Stomach (tissue), 9 donors: ENCODE measurements around the gene MAP3K14. TPM values are rescaled to one million over a fixed set of nuclear protein-coding genes. Genes with fewer than 3 reads are reported as not detected.

Source experiments
- DNase-seq, 2 donors: peaks; one replicate each; pipeline versions ENCODE4 v3.0.0 to v3.0.0-alpha.2; 2013 to 2019
- H3K27ac ChIP-seq, 5 donors: fragments of 200-600 bp in 4 of 5; sonication (generic) in 4 of 5; one replicate each; pipeline ENCODE4 v1.5.1; 2013 to 2019; ENCODE audit warnings: mild to moderate bottlenecking in 1 of 5, moderate library complexity in 1 of 5
- H3K27me3 ChIP-seq, 3 donors: fragments of 200-600 bp; sonication (generic); one replicate each; pipeline ENCODE4 v1.5.1; 2017 to 2019; ENCODE audit warnings: mixed run types in 1 of 3
- H3K36me3 ChIP-seq, 4 donors: fragments of 200-600 bp; sonication (generic); 1 replicate in 3 of 4; 2 replicates in 1 of 4; pipeline ENCODE4 v1.5.1; 2016 to 2019
- H3K4me1 ChIP-seq, 4 donors: fragments of 200-600 bp; sonication (generic); one replicate each; pipeline ENCODE4 v1.5.1; 2016 to 2019
- H3K4me3 ChIP-seq, 4 donors: fragments of 200-600 bp; sonication (generic) in 3 of 4; one replicate each; pipeline ENCODE4 v1.5.1; 2016 to 2019; ENCODE audit warnings: mild to moderate bottlenecking in 1 of 4
- H3K9me3 ChIP-seq, 4 donors: fragments of 200-600 bp; sonication (generic); one replicate each; pipeline ENCODE4 v1.5.1; 2016 to 2019
- EP300 ChIP-seq: sonication (generic); formaldehyde crosslinking; IDR thresholded peaks from one replicate; pipeline ENCODE4 v1.6.1; 2017; ENCODE audit warnings: antibody characterized with exemption
- POLR2A ChIP-seq, 4 donors: fragments of 450-650 bp; IDR thresholded peaks; one replicate each; pipeline ENCODE4 v1.6.1; 2016; ENCODE audit warnings: antibody characterized with exemption in 4 of 4, control low read depth in 2 of 4, mild to moderate bottlenecking in 1 of 4, moderate library complexity in 1 of 4
- POLR2AphosphoS5 ChIP-seq, 3 donors: sonication (generic); formaldehyde crosslinking; IDR thresholded peaks; one replicate each; pipeline ENCODE4 v1.6.1; 2016; ENCODE audit warnings: antibody characterized with exemption in 3 of 3
- WGBS, 5 donors: extraction: QIAGEN DNeasy Blood & Tissue Kit in 3 of 5; methylation state at CpG; one replicate each; pipeline versions ENCODE4 v1.1.5 to v1.1.7; 2013 to 2018; 5-methylcytosine and 5-hydroxymethylcytosine counted together
- intact Hi-C: fragments of 100-400 bp; cut with DNase I; formaldehyde crosslinking; loops from one replicate; pipeline ENCODE4 v1.15.1; 2023; ENCODE audit warnings: low total_unique reads
- polyA plus RNA-seq, 3 donors: library from polyadenylated mRNA; stranded (reverse); fragments of 200-250 nt; gene quantifications; one replicate each; pipeline ENCODE4 v1.2.3, GENCODE V29; 2013
- total RNA-seq, 5 donors: library from RNA; depleted of rRNA; stranded (reverse); fragments of >200 nt; gene quantifications; one replicate each; pipeline versions ENCODE4 v1.1.0 to v1.2.3, GENCODE V29; 2014 to 2016
- TF ChIP-seq, protein P1 (sequence below), 7 experiments: fragments of 450-650 bp in 4 of 7; fragments of 200-600 bp in 3 of 7; sonication (generic) in 3 of 7; IDR thresholded peaks; one replicate each; pipeline ENCODE4 v1.5.1; 2016 to 2019; ENCODE audit warnings: antibody characterized with exemption in 7 of 7, control low read depth in 2 of 7, mild to moderate bottlenecking in 1 of 7
- donor health status: healthy with polysubstance abuse.
- donor health status: Bipolar disorder and iron deficiency.
- donor health status: healthy.

Gene MAP3K14
- total and polyA plus RNA-seq, 8 donors = 1.2 to 17.7 (median 8.1) TPM

GRCh38 chr17:45223539-45224528 lies 93.0 kb downstream of the MAP3K14 start:
- Histone ChIP-seq H3K4me3 (peak overlapping the region; percentile 56 to 79 (median 64)), H3K4me1 (peaks cover 32 to 68% (median 47%) of the 10 kb centered on the region in 4 donors), H3K9me3 (no peaks in the 10 kb centered on the region), H3K27ac (peak overlapping the region in 4 of 5 donors; percentile 72 to 93 (median 88)), H3K36me3 (no peaks in the 10 kb centered on the region), H3K27me3 (peaks cover 0 to 29% (median 10%) of the 10 kb centered on the region in 3 donors)
- WGBS, 5 donors = 75 to 79% (median 78%) methylated on average over 11 to 12 of the region's 12 CpGs
- no peak for DNase-seq
- intact Hi-C loops = loop anchor here (5.0 kb wide), 1 partner anchor 163 kb away; no protein-coding TSS in a partner anchor
- TF ChIP-seq, protein P1, sequence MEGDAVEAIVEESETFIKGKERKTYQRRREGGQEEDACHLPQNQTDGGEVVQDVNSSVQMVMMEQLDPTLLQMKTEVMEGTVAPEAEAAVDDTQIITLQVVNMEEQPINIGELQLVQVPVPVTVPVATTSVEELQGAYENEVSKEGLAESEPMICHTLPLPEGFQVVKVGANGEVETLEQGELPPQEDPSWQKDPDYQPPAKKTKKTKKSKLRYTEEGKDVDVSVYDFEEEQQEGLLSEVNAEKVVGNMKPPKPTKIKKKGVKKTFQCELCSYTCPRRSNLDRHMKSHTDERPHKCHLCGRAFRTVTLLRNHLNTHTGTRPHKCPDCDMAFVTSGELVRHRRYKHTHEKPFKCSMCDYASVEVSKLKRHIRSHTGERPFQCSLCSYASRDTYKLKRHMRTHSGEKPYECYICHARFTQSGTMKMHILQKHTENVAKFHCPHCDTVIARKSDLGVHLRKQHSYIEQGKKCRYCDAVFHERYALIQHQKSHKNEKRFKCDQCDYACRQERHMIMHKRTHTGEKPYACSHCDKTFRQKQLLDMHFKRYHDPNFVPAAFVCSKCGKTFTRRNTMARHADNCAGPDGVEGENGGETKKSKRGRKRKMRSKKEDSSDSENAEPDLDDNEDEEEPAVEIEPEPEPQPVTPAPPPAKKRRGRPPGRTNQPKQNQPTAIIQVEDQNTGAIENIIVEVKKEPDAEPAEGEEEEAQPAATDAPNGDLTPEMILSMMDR (IDR thresholded peaks at IDR 0.05) = no peak
- no peak for TF ChIP-seq POLR2AphosphoS5 (IDR thresholded peaks at IDR 0.05)
- TF ChIP-seq EP300 = no peak

- Histone ChIP-seq H3K9me3 (no peaks in the 10 kb centered on the region), H3K4me3 (peak overlapping the region; percentile 56 to 79 (median 64)), H3K27me3 (peaks cover 0 to 29% (median 10%) of the 10 kb centered on the region in 3 donors), H3K27ac (peak overlapping the region in 4 of 5 donors; percentile 72 to 93 (median 88)), H3K36me3 (no peaks in the 10 kb centered on the region), H3K4me1 (peaks cover 27 to 64% (median 43%) of the 10 kb centered on the region in 4 donors)
- intact Hi-C loops = loop anchor here (5.0 kb wide), 1 partner anchor 164 kb away; no protein-coding TSS in a partner anchor
- no peak for DNase-seq
- no peak for TF ChIP-seq POLR2AphosphoS5 (IDR thresholded peaks at IDR 0.05)
- no peak for TF ChIP-seq POLR2A (IDR thresholded peaks at IDR 0.05)
- TF ChIP-seq, protein P1 (IDR thresholded peaks at IDR 0.05) = no peak
- TF ChIP-seq EP300 = no peak
- WGBS, 5 donors = 64 to 75% (median 65%) methylated on average over 5 to 8 of the region's 8 CpGs
Measured at GRCh38 chr17:45222996-45223538, 93.8 kb downstream of the MAP3K14 start.

DNA sequence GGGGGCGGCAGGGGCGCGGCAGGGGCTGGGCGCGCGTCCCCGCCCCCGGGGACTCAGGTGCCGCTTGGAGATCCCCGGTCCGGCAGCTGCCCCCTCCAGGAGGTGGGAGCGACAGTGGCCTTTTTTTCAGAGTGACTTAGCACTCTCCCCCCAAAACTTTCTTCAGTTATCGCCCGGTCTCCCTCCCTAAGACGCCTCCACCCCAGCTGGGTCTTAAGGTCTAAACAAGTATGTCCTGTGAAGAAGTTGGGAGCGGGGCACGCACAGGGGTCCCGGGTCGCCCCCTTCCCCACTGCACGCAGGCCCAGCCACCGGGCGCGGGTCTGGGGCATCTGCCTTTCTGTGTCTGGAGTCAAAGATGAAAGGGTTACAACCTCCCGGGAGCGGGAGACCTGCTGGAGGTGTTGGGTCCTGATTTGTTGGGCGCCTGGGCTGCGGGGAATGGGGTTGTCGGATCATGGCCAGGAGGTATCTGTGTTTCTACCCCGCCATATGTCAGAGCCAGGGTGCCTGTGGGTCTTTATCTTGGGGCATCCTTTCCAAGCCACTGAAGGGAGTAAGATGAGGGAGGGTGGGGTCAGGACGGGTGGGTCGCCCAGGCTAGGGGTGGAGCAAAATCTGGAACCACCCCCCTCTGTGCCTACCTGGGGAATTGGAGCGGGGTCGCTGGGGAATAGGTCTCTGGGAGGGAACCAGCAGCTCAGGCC lies 94.4 kb downstream of the MAP3K14 start:
- H3K9me3 ChIP-seq = no peaks in the 10 kb centered on the region
- H3K4me1 ChIP-seq = peaks cover 20 to 58% (median 37%) of the 10 kb centered on the region in 4 donors
- intact Hi-C loops = loop anchor here (5.0 kb wide), 1 partner anchor 165 kb away; no protein-coding TSS in a partner anchor
- H3K4me3 ChIP-seq = peak overlapping the region; percentile 56 to 79 (median 64)
- TF ChIP-seq POLR2A (IDR thresholded peaks at IDR 0.05) (no peak), POLR2AphosphoS5 (IDR thresholded peaks at IDR 0.05) (no peak), EP300 (no peak)
- TF ChIP-seq, protein P1 (IDR thresholded peaks at IDR 0.05) = no peak
- WGBS, 5 donors = 19 to 36% (median 25%) methylated on average over 17 to 33 of the region's 33 CpGs
- peaks cover 0 to 29% (median 10%) of the 10 kb centered on the region in 3 donors for H3K27me3 ChIP-seq
- no peaks in the 10 kb centered on the region for H3K36me3 ChIP-seq
- DNase-seq = no peak
- peak overlapping the region; percentile 42 to 93 (median 85) for H3K27ac ChIP-seq

DNA sequence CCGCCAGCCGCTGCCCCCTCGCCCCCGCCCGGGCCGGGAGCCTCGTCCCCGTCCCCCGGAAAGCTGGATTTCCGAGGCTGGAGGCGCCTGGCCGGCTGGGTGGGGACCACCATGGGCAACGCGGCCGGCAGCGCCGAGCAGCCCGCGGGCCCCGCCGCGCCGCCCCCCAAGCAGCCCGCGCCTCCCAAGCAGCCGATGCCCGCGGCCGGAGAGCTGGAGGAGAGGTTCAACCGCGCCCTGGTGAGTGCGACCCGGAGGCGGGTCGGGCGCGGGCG lies 94.9 kb downstream of the MAP3K14 start:
- peaks cover 16 to 53% (median 32%) of the 10 kb centered on the region in 4 donors for H3K4me1 ChIP-seq
- H3K27me3 ChIP-seq = peaks cover 0 to 29% (median 10%) of the 10 kb centered on the region in 3 donors
- H3K4me3 ChIP-seq = peak overlapping the region; percentile 56 to 79 (median 64)
- WGBS, 5 donors = 0 to 1% (median 1%) methylated on average over 2 to 38 of the region's 38 CpGs
- no peaks in the 10 kb centered on the region for H3K36me3 ChIP-seq
- intact Hi-C loops = loop anchor here (5.0 kb wide), 1 partner anchor 165 kb away; no protein-coding TSS in a partner anchor
- TF ChIP-seq POLR2AphosphoS5 (IDR thresholded peaks at IDR 0.05) (no peak), POLR2A (IDR thresholded peaks at IDR 0.05) (no peak), EP300 (no peak)
- TF ChIP-seq, protein P1 (IDR thresholded peaks at IDR 0.05) = no peak
- H3K9me3 ChIP-seq = no peaks in the 10 kb centered on the region
- no peak for DNase-seq
- H3K27ac ChIP-seq = peak overlapping the region; percentile 34 to 93 (median 85)
